Head of caudate nucleus (tissue), 42 donors: ENCODE data around the gene POLR3GL.
"Not testable (repeated sequence)": the region's sequence is repeated elsewhere in the genome, so short reads cannot be mapped to it uniquely, and the experiment has no call there.

ENCODE experiments used
- DNase-seq, 42 donors: peaks; one replicate each; pipeline versions ENCODE4 v3.0.0 to v3.0.0-alpha.2; 2020 to 2021; ENCODE audit warnings: mixed read lengths in 7 of 42
- intact Hi-C: fragments of 100-400 bp; cut with DNase I; formaldehyde crosslinking; loops from one replicate; pipeline ENCODE4 v1.15.0; 2022

POLR3GL gene, protein sequence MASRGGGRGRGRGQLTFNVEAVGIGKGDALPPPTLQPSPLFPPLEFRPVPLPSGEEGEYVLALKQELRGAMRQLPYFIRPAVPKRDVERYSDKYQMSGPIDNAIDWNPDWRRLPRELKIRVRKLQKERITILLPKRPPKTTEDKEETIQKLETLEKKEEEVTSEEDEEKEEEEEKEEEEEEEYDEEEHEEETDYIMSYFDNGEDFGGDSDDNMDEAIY

DNA sequence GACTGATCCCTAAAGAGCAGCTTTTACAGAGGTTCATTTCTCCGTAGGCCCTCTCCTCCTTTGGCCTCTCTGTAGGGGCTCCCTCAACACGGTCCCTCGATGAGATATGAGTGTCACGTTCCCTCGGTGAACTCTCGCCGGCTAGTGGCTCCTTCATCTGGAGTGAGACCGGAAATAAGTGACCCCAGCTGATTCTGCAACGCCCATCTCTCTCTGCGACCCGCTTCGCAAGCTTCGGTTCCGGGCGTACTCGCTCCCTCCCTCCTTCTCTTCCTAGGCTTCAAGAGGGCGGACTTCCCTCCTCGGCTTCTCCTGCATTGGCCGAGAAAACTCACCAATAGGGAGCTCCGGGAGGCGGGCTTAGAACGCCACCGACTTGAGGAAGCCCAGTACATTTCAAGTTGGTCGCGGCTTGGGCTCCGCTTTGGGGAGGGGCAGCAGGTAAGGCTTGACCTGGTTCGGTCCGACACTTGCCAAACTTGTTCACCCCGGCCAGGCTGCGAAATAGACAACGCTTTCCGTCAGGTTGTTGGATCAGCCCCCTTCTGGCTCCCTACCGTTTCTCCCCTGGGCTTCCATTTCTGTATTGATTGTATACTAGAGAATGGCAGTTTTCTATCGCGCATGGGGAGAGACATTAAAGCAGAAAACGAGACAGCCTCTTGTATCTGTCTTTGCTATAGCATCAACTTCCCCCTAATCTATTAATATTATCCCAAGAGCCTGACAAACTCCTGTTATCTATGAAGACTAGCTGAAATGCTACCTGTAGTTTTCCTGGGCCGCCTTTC is at the start of gene POLR3GL, which contains the start of gene ANKRD34A:
POLR3GL (plus strand) TSS at position 363 of the 791 bp plus-strand sequence. CDS start 10,176 bp downstream, outside the sequence.
ANKRD34A (minus strand) TSS at position 248 of the 791 bp plus-strand sequence. CDS start 2,816 bp downstream, outside the sequence.
- intact Hi-C loops = loop anchor here (5.0 kb wide), 1 partner anchor 33 kb away; the partner anchor contains the start of gene TXNIP
- peak; percentile 85 to 99 (median 97) for DNase-seq

DNA sequence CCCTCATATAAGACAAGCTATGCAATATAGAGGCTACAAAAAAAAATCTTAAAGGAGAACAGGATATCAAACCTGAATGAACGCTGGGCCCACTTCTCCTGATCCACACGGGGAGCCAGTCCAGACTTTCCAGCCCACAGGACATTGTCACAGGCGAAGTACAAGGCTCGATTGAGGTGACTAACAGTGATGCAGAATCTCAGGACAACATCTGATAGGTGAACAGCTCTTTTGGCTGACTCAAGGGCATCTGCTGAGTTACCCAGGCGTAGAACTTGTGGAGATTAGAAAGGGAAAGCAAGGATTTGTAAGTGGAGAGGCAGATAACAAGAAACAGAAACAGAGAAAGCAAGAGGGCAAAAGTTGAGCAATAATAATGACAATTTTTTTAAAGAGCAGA is 47.7 kb upstream of the POLR3GL start:
- intact Hi-C loops = no loop called here
- DNase-seq = no peak

DNA sequence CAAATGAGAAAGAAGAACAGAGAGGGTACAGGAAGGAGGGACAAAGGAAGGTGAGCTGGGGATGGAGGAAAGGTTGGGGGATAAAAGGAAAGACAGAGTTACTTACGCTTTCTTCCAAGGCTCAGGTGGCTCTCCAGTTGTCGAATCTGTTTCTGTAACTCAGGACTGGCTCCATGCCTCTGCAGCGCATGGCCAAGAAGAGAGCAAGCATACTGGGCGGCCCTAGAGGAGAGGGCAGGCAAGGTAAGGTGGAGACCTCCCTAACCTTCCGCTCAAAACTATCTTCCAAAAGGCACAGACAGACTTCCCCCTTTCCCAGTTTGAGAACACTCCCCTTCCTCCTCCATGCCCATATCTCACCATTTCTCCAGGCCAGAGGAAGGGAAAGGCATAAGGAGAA is 46.9 kb upstream of the POLR3GL start:
- DNase-seq = no peak
- intact Hi-C loops = no loop called here

DNA sequence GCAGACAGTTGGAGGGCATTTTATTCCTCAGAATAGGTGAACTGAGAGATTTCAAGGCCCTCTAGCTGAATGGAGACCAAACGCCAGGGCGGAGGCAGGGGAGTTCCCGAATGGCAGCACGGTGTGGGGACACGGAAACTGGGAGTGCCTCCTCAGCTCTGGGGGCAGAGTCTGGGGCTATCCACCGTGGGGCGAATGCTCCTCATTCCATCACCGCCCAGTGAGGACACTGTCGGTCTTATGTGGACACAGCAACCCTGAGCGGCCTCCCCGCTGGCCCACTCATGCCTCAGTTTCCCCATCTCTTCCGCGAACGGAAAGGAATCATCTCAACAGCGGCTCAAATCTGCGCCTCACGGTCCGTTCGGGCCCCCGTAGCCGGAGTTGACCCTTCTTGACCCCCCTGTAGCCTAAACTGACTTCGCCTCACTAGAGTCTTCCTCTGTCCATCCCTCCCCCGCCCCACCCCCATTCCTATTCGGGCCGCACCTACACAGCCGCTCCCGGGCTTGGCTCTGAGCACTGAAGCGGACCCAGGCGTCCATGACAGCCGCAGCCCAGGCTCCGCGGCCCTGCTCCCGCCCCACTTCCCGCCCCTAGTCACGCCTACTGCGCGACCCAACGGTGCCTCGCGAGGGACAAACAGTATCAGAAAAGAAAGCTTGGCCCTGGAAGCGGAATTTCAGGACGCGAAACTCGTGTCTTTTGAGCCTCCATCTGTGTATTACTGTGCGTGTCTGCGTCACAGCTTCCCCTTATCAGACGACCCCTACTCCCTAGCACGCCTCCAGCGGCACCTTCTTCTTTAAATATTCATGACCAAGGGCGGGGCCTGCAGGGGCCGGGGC is 46.1 kb upstream of the POLR3GL start, which contains the start of gene PEX11B:
PEX11B (minus strand) TSS at position 574 of the 848 bp plus-strand sequence; CDS start at position 545, 29 bp downstream.
- intact Hi-C loops = no loop called here
- peak; percentile 87 to 96 (median 93) for DNase-seq

DNA sequence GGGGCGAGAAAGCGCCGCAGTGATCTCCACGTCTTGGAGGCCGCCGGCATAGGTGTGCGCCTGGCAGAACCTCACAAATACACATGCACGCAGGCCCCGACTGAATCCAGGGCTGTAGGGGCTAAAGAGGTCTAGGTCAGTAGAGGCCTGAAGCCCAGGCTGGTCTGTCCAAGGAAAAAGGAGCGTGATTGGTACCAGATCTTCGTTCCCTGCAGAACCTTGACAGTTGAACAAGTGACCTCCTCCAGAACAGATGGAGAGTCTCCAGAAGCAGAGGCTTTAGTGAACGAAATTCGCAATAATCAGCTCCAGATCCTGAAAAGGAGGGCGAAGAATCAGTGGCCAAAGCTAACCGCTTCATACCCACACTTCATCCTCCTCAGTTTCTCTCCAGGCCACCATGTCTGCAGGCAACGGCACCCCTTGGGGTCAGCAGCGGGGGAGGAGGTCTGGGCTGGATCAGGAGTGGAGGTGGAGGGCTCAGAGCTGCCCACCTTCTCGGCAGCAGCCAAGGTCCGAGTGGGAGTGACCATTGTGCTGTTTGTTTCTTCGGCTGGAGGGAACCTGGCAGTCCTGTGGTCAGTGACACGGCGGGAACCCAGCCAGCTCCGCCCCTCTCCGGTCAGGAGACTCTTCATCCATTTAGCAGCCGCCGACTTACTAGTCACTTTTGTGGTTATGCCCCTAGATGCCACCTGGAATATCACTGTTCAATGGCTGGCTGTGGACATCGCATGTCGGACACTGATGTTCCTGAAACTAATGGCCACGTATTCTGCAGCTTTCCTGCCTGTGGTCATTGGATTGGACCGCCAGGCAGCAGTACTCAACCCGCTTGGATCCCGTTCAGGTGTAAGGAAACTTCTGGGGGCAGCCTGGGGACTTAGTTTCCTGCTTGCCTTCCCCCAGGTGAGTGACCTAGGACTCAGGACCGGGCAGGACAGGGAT is 45.2 kb upstream of the POLR3GL start:
- intact Hi-C loops = no loop called here
- DNase-seq = peak in 39 of 42 donors; percentile 7 to 66 (median 39)

DNA sequence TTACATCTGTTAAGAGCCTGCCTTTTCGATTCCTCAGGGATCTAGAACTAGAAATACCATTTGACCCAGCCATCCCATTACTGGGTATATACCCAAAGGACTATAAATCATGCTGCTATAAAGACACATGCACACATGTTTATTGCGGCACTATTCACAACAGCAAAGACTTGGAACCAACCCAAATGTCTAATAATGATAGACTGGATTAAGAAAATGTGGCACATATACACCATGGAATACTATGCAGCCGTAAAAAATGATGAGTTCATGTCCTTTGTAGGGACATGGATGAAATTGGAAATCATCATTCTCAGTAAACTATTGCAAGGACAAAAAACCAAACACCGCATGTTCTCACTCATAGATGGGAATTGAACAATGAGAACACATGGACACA is 44.2 kb upstream of the POLR3GL start:
- intact Hi-C loops, DNase-seq: not testable (repeated sequence)

DNA sequence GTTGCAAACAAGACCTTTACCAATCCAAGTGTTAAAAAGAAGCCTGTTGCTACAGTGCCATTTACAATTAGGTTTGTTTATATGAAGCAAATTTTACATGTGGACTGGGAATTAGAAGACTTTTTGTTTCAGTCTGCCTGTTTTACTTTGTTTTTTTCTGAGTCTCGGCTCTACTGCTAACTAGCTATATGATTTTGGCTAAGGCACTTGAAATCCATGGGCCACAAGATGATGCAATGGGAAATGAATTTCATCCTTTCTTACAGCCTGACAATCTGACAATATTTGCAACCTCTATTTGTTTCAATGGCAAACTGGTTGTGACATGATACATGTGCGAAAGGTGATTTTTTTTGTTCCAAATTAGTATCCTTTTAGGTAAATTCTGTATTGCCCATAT is 42.2 kb upstream of the POLR3GL start:
- intact Hi-C loops = no loop called here

DNA sequence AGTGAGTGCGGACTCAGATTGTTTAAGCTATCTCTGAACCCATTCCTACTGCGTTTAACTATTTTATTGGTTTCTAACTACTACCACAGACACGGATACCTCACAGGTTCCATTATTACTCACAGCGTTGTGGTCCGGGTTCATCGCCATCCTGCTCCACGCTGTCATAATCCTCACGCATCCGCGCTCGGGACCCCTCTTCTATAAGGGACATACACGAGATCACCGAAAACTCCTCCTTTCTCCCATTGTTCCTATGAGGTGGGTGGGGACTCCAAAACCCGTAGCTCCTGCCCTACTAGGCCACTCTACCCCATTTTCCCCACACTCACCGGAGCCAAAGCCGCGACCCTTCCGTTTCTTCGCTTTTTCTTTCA is 37.8 kb upstream of the POLR3GL start:
- DNase-seq = peak in 1 of 42 donors; percentile 7
- intact Hi-C loops = loop anchor here (2.0 kb wide), 1 partner anchor 30 kb away; no protein-coding TSS in a partner anchor

More for the DNA sequence above, 42.2 kb upstream of the POLR3GL start:
- no peak for DNase-seq

DNA sequence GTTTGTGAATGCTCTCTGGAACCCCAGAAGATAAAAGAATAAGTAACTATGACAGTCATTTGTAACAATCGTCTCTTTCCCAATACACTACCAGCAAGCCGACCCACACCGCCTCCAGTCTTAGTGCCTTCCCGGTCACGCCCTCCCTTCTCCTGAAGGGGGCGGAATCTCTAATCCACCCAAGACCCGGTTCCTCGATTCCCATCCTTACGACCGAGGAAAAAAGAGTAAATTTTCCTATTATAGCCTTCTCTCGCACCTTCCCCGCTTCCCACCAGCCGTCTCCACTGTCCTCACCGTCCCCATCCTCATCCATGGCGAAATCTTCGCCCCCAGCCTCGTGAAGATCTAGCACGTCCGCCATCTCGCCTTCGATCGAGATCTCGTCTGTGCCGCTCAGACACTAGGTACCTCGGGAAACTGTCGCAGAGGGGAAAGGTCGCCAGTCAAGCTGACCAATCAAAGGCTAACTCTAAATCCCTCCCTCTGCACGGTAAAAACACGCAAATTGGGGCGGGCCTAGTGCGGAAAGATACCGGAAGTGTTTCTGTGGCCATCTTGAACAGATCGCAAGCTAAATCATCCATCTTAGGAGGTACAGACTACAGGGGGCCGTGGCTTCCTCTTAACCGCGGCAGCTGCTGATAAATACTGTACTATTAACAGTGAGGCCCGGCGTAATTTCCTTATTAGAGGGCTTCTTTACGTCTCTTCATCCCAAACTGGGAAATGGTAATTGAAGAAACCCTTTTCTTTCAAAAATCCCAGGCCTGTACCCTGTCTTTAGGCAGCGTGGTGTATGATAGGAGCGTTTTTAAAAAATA is 37.2 kb upstream of the POLR3GL start, which contains the start of gene RBM8A:
RBM8A (minus strand) TSS at position 422 of the 824 bp plus-strand sequence; CDS start at position 364, 58 bp downstream.
- intact Hi-C loops = loop anchor here (2.0 kb wide), 1 partner anchor 30 kb away; no protein-coding TSS in a partner anchor
- peak; percentile 81 to 98 (median 95) for DNase-seq

DNA sequence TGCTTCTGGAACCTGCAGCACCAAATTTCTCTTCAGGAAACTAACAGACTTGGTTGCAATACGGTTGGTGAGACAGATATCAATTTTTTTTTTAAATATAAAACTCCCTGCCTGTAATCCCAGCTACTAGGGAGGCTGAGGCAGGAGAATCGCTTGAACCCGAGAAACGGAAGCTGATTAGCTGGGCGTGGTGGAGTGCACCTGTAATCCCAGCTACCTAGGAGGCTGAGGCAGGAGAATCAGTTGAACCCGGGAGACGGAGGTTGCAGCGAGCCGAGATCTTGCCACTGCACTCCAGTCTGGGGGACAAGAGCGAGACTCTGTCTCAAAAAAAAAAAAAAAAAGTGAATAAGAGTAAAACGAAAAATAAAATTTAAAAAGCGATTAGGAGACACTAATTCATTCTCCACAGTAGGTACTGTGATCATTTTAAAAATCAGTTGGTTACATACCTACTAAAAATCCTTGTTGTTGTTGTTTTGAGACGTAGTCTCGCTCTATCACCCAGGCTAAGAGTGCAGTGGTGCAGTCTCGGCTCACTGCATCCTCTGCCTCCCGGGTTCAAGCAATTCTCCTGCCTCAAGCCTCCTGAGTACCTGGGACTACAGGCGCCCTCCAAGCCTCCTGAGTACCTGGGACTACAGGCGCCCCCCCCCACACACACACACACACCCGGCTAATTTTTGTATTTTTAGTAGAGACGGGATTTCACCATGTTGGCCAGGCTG is 36.4 kb upstream of the POLR3GL start:
- intact Hi-C loops = loop anchor here (2.0 kb wide), 1 partner anchor 29 kb away; no protein-coding TSS in a partner anchor

DNA sequence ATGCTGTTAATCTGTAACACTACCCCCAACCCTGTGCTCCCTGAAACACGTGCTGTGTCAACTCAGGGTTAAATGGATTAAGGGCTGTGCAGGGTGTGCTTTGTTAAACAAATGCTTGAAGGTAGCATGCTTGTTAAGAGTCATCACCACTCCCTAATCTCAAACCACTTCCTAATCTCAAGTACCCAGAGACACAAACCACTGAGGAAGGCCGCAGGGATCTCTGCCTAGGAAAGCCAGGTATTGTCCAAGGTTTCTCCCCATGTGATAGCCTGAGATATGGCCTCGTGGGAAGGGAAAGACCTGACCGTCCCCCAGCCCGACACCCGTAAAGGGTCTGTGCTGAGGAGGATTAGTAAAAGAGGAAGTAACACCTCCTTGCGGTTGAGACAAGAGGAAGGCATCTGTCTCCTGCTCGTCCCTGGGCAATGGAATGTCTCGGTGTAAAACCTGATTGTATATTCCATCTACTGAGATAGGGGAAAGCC is 31.9 kb upstream of the POLR3GL start:
- DNase-seq, intact Hi-C loops: not testable (repeated sequence)

More for the DNA sequence above, 36.4 kb upstream of the POLR3GL start:
- peak in 9 of 42 donors; percentile 8 to 47 (median 25) for DNase-seq

DNA sequence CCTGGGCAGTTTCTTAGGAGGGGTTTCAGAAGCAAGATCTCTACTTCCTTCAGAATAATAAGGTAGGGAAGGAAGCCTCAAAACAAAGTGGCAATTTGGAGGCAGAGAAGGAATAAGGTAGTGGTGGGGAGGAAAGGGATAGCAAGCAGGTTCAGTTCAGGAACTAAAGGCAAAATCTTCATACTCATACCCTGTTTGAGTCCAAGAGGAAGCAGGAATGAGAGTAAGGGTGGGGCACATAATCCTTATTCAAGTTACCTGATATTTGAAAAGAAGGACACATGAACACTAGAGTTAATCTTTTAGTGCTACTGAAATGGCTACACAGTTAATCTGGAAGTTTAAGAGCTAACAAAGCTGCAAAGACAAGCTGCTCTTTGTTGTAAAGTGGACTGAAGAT is 28.8 kb upstream of the POLR3GL start:
- no peak for DNase-seq

DNA sequence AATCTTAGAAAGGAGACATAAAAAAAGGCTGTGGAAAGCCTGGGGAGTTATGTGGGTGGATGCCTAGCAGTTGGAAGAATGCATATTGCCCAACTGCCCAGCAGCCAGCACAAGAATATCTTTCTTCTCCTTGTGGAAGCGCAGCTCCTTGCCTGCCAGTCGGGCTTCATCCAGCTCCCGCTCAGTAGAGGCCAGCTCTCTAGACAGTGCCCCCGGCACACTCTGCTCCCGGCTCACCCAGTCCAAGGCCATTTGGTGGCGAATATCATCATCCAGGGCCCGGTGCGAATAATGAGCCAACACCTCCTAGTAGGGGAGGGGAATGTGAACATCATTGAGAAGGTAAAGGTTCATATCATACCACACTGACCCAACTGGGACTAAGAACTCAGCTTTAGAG is 28.2 kb upstream of the POLR3GL start:
- peak in 3 of 42 donors; percentile 10 to 41 (median 32) for DNase-seq
- intact Hi-C loops = no loop called here

More for the DNA sequence above, 28.8 kb upstream of the POLR3GL start:
- intact Hi-C loops = no loop called here

DNA sequence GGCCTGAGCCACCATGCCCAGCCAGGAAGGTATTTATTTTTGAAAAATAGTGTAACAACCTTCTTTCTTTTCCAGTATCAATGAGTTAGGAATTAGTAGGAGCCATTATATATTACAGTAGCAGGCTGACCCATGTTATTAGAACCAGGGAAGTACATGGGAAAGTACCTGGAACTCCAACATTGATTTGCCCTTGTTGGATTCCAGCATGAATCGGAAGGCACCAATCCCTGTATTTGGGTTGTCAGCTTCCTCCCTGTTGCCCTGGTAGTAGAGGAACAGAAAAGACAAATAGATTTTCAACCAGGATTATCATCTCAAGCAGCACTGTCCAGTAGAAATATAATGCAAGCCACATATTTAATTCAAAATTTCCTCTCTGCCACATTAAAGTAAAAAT is 27.1 kb upstream of the POLR3GL start:
- intact Hi-C loops = no loop called here
- no peak for DNase-seq

DNA sequence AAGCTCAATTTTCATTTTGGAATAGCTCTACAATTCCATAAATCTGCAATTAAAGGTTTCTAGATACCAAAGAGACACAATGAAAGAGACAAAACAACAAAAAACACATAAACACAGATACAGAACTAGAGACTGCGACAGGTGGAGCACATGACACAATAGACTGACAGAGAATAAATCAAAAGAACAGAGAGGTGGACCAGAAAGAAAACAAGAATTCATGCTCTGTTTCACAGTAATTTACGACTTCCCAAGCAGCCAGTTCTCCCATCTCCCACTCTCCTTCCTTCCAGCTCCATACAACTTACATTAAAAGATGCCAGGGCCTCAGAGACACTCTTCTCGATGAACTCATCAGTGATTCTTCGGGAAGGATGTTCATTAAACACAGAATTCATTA is 22.1 kb upstream of the POLR3GL start:
- no peak for DNase-seq
- intact Hi-C loops = no loop called here

DNA sequence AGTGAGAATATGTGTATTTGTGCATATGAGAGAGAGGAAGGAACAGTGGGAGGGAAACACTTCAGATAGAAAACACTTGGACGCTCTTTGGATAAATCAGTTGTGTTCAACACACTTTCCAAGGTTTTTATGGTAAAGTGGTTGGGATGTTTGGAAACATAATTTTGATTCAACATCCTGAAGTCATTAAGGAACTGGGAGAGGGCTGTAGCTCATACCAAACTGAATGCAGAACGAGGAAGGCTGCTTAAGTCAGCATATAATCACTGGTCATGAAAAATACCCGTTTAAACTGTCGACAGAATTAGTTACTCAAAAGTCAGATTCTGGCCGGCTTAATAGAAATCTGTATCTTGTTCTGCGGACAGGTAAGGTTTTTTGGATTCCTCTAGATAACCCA is 21.6 kb upstream of the POLR3GL start:
- no peak for DNase-seq
- intact Hi-C loops = no loop called here
